HEK293 (cell line): Measurements from ENCODE around the gene COL25A1.

Experiments used
- KLF9 ChIP-seq: fragments of 450-650 bp; formaldehyde crosslinking; IDR thresholded peaks from 2 replicates; pipeline ENCODE4 v1.5.1; 2016; ENCODE audit warnings: missing biosample characterization, missing genetic modification characterization, low read depth
- ZNF121 ChIP-seq: fragments of 450-650 bp; formaldehyde crosslinking; IDR thresholded peaks from 2 replicates; pipeline ENCODE4 v1.5.1; 2016; ENCODE audit warnings: missing biosample characterization, missing genetic modification characterization
- ZNF274 ChIP-seq, 2 experiments: fragments of 200-500 bp in 1 of 2; fragments of 450-650 bp in 1 of 2; sonication (Bioruptor generic) in 1 of 2; formaldehyde crosslinking in 1 of 2; IDR thresholded peaks; 2 replicates each; pipeline versions ENCODE4 v1.5.1 to v1.6.1; 2014 to 2016; ENCODE audit warnings: borderline replicate concordance in 1 of 2, inconsistent platforms in 1 of 2, low read length in 1 of 2, missing biosample characterization in 1 of 2, missing genetic modification characterization in 1 of 2
- ZNF501 ChIP-seq: fragments of 450-650 bp; formaldehyde crosslinking; IDR thresholded peaks from 2 replicates; pipeline ENCODE4 v1.5.1; 2016; ENCODE audit warnings: missing biosample characterization, missing genetic modification characterization
- ZNF521 ChIP-seq: fragments of 450-650 bp; formaldehyde crosslinking; IDR thresholded peaks from 2 replicates; pipeline ENCODE4 v1.5.1; 2017; ENCODE audit warnings: missing biosample characterization, mild to moderate bottlenecking, missing genetic modification characterization
- ZNF830 ChIP-seq: fragments of 450-650 bp; IDR thresholded peaks from 2 replicates; pipeline ENCODE4 v1.5.0; 2018; ENCODE audit warnings: missing biosample characterization, missing genetic modification characterization, low read depth, mild to moderate bottlenecking, moderate library complexity
- TF ChIP-seq, protein P1 (sequence below): fragments of 450-650 bp; formaldehyde crosslinking; IDR thresholded peaks from 2 replicates; pipeline ENCODE4 v1.5.1; 2016; ENCODE audit warnings: missing biosample characterization, missing genetic modification characterization
- TF ChIP-seq, protein P2 (sequence below): fragments of 450-650 bp; formaldehyde crosslinking; IDR thresholded peaks from 2 replicates; pipeline ENCODE4 v1.5.1; 2016; ENCODE audit warnings: missing biosample characterization, missing genetic modification characterization, low read depth
- TF ChIP-seq, protein P3 (sequence below): fragments of 450-650 bp; formaldehyde crosslinking; IDR thresholded peaks from 2 replicates; pipeline ENCODE4 v1.5.1; 2016; ENCODE audit warnings: missing biosample characterization, missing genetic modification characterization

- no peak for TF ChIP-seq ZNF274 (IDR thresholded peaks at IDR 0.05; ENCODE audit: low read length)
- no peak for TF ChIP-seq ZNF274 (tag by site-specific recombination; IDR thresholded peaks at IDR 0.05; ENCODE audit: borderline replicate concordance)
- TF ChIP-seq, protein P1, sequence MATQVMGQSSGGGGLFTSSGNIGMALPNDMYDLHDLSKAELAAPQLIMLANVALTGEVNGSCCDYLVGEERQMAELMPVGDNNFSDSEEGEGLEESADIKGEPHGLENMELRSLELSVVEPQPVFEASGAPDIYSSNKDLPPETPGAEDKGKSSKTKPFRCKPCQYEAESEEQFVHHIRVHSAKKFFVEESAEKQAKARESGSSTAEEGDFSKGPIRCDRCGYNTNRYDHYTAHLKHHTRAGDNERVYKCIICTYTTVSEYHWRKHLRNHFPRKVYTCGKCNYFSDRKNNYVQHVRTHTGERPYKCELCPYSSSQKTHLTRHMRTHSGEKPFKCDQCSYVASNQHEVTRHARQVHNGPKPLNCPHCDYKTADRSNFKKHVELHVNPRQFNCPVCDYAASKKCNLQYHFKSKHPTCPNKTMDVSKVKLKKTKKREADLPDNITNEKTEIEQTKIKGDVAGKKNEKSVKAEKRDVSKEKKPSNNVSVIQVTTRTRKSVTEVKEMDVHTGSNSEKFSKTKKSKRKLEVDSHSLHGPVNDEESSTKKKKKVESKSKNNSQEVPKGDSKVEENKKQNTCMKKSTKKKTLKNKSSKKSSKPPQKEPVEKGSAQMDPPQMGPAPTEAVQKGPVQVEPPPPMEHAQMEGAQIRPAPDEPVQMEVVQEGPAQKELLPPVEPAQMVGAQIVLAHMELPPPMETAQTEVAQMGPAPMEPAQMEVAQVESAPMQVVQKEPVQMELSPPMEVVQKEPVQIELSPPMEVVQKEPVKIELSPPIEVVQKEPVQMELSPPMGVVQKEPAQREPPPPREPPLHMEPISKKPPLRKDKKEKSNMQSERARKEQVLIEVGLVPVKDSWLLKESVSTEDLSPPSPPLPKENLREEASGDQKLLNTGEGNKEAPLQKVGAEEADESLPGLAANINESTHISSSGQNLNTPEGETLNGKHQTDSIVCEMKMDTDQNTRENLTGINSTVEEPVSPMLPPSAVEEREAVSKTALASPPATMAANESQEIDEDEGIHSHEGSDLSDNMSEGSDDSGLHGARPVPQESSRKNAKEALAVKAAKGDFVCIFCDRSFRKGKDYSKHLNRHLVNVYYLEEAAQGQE: no peak
- TF ChIP-seq, protein P2, sequence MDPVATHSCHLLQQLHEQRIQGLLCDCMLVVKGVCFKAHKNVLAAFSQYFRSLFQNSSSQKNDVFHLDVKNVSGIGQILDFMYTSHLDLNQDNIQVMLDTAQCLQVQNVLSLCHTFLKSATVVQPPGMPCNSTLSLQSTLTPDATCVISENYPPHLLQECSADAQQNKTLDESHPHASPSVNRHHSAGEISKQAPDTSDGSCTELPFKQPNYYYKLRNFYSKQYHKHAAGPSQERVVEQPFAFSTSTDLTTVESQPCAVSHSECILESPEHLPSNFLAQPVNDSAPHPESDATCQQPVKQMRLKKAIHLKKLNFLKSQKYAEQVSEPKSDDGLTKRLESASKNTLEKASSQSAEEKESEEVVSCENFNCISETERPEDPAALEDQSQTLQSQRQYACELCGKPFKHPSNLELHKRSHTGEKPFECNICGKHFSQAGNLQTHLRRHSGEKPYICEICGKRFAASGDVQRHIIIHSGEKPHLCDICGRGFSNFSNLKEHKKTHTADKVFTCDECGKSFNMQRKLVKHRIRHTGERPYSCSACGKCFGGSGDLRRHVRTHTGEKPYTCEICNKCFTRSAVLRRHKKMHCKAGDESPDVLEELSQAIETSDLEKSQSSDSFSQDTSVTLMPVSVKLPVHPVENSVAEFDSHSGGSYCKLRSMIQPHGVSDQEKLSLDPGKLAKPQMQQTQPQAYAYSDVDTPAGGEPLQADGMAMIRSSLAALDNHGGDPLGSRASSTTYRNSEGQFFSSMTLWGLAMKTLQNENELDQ (tag by site-specific recombination): no peak
- TF ChIP-seq ZNF501 (tag by site-specific recombination): no peak
- TF ChIP-seq, protein P3, sequence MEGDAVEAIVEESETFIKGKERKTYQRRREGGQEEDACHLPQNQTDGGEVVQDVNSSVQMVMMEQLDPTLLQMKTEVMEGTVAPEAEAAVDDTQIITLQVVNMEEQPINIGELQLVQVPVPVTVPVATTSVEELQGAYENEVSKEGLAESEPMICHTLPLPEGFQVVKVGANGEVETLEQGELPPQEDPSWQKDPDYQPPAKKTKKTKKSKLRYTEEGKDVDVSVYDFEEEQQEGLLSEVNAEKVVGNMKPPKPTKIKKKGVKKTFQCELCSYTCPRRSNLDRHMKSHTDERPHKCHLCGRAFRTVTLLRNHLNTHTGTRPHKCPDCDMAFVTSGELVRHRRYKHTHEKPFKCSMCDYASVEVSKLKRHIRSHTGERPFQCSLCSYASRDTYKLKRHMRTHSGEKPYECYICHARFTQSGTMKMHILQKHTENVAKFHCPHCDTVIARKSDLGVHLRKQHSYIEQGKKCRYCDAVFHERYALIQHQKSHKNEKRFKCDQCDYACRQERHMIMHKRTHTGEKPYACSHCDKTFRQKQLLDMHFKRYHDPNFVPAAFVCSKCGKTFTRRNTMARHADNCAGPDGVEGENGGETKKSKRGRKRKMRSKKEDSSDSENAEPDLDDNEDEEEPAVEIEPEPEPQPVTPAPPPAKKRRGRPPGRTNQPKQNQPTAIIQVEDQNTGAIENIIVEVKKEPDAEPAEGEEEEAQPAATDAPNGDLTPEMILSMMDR (tag by site-specific recombination): no peak
- TF ChIP-seq KLF9 (tag by site-specific recombination): no peak
- no peak for TF ChIP-seq ZNF521 (tag by site-specific recombination)
- no peak for TF ChIP-seq ZNF830
- TF ChIP-seq ZNF121: no peak
These were observed 369.4 kb downstream of the COL25A1 start for GRCh38 chr4:108933046-108933445.
